ENCODE results near the gene SPINK5. TPM values are rescaled to one million over a fixed set of nuclear protein-coding genes. Genes with fewer than 3 reads are reported as not detected.

The SPINK5 gene
- total RNA-seq, 1 experiment from 2014 or later: not detected

- no peak for ATAC-seq
Observed at GRCh38 chr5:148072207-148072606, 8.4 kb downstream of the SPINK5 start.

GRCh38 chr5:148075529-148075928 lies 11.7 kb downstream of the SPINK5 start:
- intact Hi-C loops (cut with micrococcal nuclease): no loop called here
- H3K27me3 ChIP-seq (ENCODE audit: low read length): no peaks in the 10 kb centered on the region
- H3K9me3 ChIP-seq (ENCODE audit: low read length): peaks cover 5% of the 10 kb centered on the region; the same call in 1 of the 2 replicates
- no peaks in the 10 kb centered on the region for H3K36me3 ChIP-seq (ENCODE audit: low read depth, low read length)
- DNase-seq (no peak), ATAC-seq (no peak)
- H3K4me3 ChIP-seq (ENCODE audit: low read length): no peak overlapping the region
- H3K4me1 ChIP-seq (ENCODE audit: insufficient read depth, low read length): no peaks in the 10 kb centered on the region
- ChIA-PET POLR2A (ENCODE audit: unreplicated experiment) (no interaction called here), CTCF (no interaction called here)
- no TSS peak for BruUV-seq (replicated peaks)
- no peak overlapping the region for H3K27ac ChIP-seq (ENCODE audit: low read length)
- no peak overlapping the region for H2AFZ ChIP-seq (ENCODE audit: low read length)
- no peaks in the 10 kb centered on the region for H3K79me2 ChIP-seq (ENCODE audit: low read length)
- no peaks in the 10 kb centered on the region for H4K20me1 ChIP-seq (ENCODE audit: low read length)
- no peak overlapping the region for H3K4me2 ChIP-seq (ENCODE audit: low read length)
- H3K9me2 ChIP-seq (replicated peaks; ENCODE audit: low read length): no peaks in the 10 kb centered on the region
- H3K9ac ChIP-seq (ENCODE audit: low read length): no peak overlapping the region
- TF ChIP-seq EZH2phosphoT487 (IDR thresholded peaks at IDR 0.05; ENCODE audit: borderline replicate concordance, low read length) (no peak), CTCF (conservative IDR thresholded peaks at IDR 0.05; ENCODE audit: low read depth, low read length) (no peak), EZH2 (IDR thresholded peaks at IDR 0.05; ENCODE audit: low read length, unreplicated experiment) (no peak)
- H3F3A ChIP-seq (ENCODE audit: low read length, unreplicated experiment): no peaks in the 10 kb centered on the region

More at GRCh38 chr5:148072207-148072606, 8.4 kb downstream of the SPINK5 start:
- no peak for TF ChIP-seq EZH2 (IDR thresholded peaks at IDR 0.05; ENCODE audit: low read length, unreplicated experiment)
- no peak for TF ChIP-seq CTCF (conservative IDR thresholded peaks at IDR 0.05; ENCODE audit: low read depth, low read length)
- TF ChIP-seq EZH2phosphoT487 (IDR thresholded peaks at IDR 0.05; ENCODE audit: borderline replicate concordance, low read length): no peak
- no peak overlapping the region for H3K4me3 ChIP-seq (ENCODE audit: low read length)
- intact Hi-C loops (cut with micrococcal nuclease): no loop called here
- CTCF ChIA-PET: no interaction called here
- no peak overlapping the region for H3K27ac ChIP-seq (ENCODE audit: low read length)
- no peak for DNase-seq
- H4K20me1 ChIP-seq (ENCODE audit: low read length): no peaks in the 10 kb centered on the region
- H3F3A ChIP-seq (ENCODE audit: low read length, unreplicated experiment): no peaks in the 10 kb centered on the region
- no peaks in the 10 kb centered on the region for H3K9me2 ChIP-seq (replicated peaks; ENCODE audit: low read length)
- no peaks in the 10 kb centered on the region for H3K36me3 ChIP-seq (ENCODE audit: low read depth, low read length)
- H3K9ac ChIP-seq (ENCODE audit: low read length): no peak overlapping the region
- H3K79me2 ChIP-seq (ENCODE audit: low read length): no peaks in the 10 kb centered on the region
- no peak overlapping the region for H2AFZ ChIP-seq (ENCODE audit: low read length)
- peaks cover 5% of the 10 kb centered on the region; the same call in 1 of the 2 replicates for H3K9me3 ChIP-seq (ENCODE audit: low read length)
- no peak overlapping the region for H3K4me2 ChIP-seq (ENCODE audit: low read length)
- POLR2A ChIA-PET (ENCODE audit: unreplicated experiment): interaction anchor here (0.6 kb wide), 1 partner anchor 10 kb away, joined by 3 read pairs; no protein-coding TSS in a partner anchor
- no peaks in the 10 kb centered on the region for H3K4me1 ChIP-seq (ENCODE audit: insufficient read depth, low read length)
- no TSS peak for BruUV-seq (replicated peaks)
- no peaks in the 10 kb centered on the region for H3K27me3 ChIP-seq (ENCODE audit: low read length)

GRCh38 chr5:148083203-148083602 lies 19.4 kb downstream of the SPINK5 start:
- Histone ChIP-seq H3K27me3 (ENCODE audit: low read length) (no peaks in the 10 kb centered on the region), H3K9ac (ENCODE audit: low read length) (no peak overlapping the region), H3K9me3 (ENCODE audit: low read length) (no peaks in the 10 kb centered on the region), H3K9me2 (replicated peaks; ENCODE audit: low read length) (no peaks in the 10 kb centered on the region), H2AFZ (ENCODE audit: low read length) (no peak overlapping the region), H3K36me3 (ENCODE audit: low read depth, low read length) (no peaks in the 10 kb centered on the region), H3K4me2 (ENCODE audit: low read length) (no peak overlapping the region), H3K4me3 (ENCODE audit: low read length) (no peak overlapping the region), H3K4me1 (ENCODE audit: insufficient read depth, low read length) (no peaks in the 10 kb centered on the region), H3K27ac (ENCODE audit: low read length) (no peak overlapping the region), H4K20me1 (ENCODE audit: low read length) (no peaks in the 10 kb centered on the region), H3K79me2 (ENCODE audit: low read length) (no peaks in the 10 kb centered on the region), H3F3A (ENCODE audit: low read length, unreplicated experiment) (no peaks in the 10 kb centered on the region)
- ChIA-PET CTCF (interaction anchor here (0.6 kb wide), 1 partner anchor 24 kb away, joined by 3 read pairs; no protein-coding TSS in a partner anchor), POLR2A (ENCODE audit: unreplicated experiment) (no interaction called here)
- ATAC-seq (no peak), DNase-seq (no peak)
- no TSS peak for BruUV-seq (replicated peaks)
- intact Hi-C loops (cut with micrococcal nuclease): no loop called here
- no peak for TF ChIP-seq CTCF (conservative IDR thresholded peaks at IDR 0.05; ENCODE audit: low read depth, low read length)
- TF ChIP-seq EZH2phosphoT487 (IDR thresholded peaks at IDR 0.05; ENCODE audit: borderline replicate concordance, low read length): no peak
- no peak for TF ChIP-seq EZH2 (IDR thresholded peaks at IDR 0.05; ENCODE audit: low read length, unreplicated experiment)
